HepG2 (cell line): ENCODE measurements around the gene FRMPD2. TPM values are rescaled to one million over a fixed set of nuclear protein-coding genes. Genes with fewer than 3 reads are reported as not detected.

Source experiments
- GFI1 ChIP-seq: sonication (generic); formaldehyde crosslinking; IDR thresholded peaks from 2 replicates; pipeline ENCODE4 v1.5.0; 2020; ENCODE audit warnings: missing genetic modification reagents, mild to moderate bottlenecking, borderline replicate concordance
- KMT2B ChIP-seq: IDR thresholded peaks from 2 replicates; pipeline ENCODE4 v1.6.1; 2016; ENCODE audit warnings: missing genetic modification reagents, missing compliant biosample characterization
- MYNN ChIP-seq: sonication (generic); formaldehyde crosslinking; IDR thresholded peaks from 2 replicates; pipeline ENCODE4 v1.4.0; 2020; ENCODE audit warnings: mild to moderate bottlenecking, low read depth, missing genetic modification reagents
- SP140L ChIP-seq: sonication (generic); formaldehyde crosslinking; IDR thresholded peaks from 2 replicates; pipeline ENCODE4 v1.4.0; 2020; ENCODE audit warnings: missing genetic modification reagents, borderline replicate concordance
- SRSF1 ChIP-seq: fragments of 200-400 bp; formaldehyde crosslinking; optimal IDR thresholded peaks from 2 replicates; pipeline ENCODE3; 2017; ENCODE audit warnings: mild to moderate bottlenecking, low read depth, low read length, moderate library complexity
- TCF7L2 ChIP-seq: IDR thresholded peaks from 2 replicates; pipeline ENCODE4 v1.6.1; 2011; ENCODE audit warnings: mild to moderate bottlenecking, low read depth, low read length, moderate library complexity
- TOE1 ChIP-seq: sonication (generic); formaldehyde crosslinking; IDR thresholded peaks from 2 replicates; pipeline ENCODE4 v1.4.0; 2020; ENCODE audit warnings: mild to moderate bottlenecking, missing genetic modification reagents
- ZBTB7A ChIP-seq: sonication (generic); formaldehyde crosslinking; IDR thresholded peaks from 2 replicates; pipeline ENCODE4 v1.8.0; 2022; ENCODE audit warnings: mild to moderate bottlenecking, missing genetic modification reagents
- ZNF430 ChIP-seq: sonication (generic); formaldehyde crosslinking; IDR thresholded peaks from 2 replicates; pipeline ENCODE4 v1.9.0; 2021; ENCODE audit warnings: mild to moderate bottlenecking, missing genetic modification reagents
- ZNF446 ChIP-seq: sonication (generic); formaldehyde crosslinking; IDR thresholded peaks from 2 replicates; pipeline ENCODE4 v1.5.0; 2020; ENCODE audit warnings: mild to moderate bottlenecking, missing genetic modification reagents
- ZNF510 ChIP-seq: sonication (generic); formaldehyde crosslinking; IDR thresholded peaks from 2 replicates; pipeline ENCODE4 v1.4.0; 2020; ENCODE audit warnings: low read depth, mild to moderate bottlenecking, missing genetic modification reagents
- ZNF605 ChIP-seq: sonication (generic); formaldehyde crosslinking; IDR thresholded peaks from 2 replicates; pipeline ENCODE4 v1.8.0; 2022; ENCODE audit warnings: mild to moderate bottlenecking, missing genetic modification reagents
- polyA plus RNA-seq, 8 experiments: library from polyadenylated mRNA; depleted of rRNA in 3 of 8; stranded (reverse) in 7 of 8; unstranded in 1 of 8; fragments of >200 nt; fragmentation: Illumina TruSeq in 4 of 8; extraction: Trizol in 4 of 8; gene quantifications; 2 replicates each; pipeline versions ENCODE4 v1.2.1 to v1.2.3, GENCODE V29; 2011 to 2016; ENCODE audit warnings: low read depth in 4 of 8, missing spikeins in 1 of 8, mixed read lengths in 1 of 8; ENCODE audit not compliant: insufficient read depth in 1 of 8
- total RNA-seq, 5 experiments: library from RNA; depleted of rRNA; stranded (reverse); fragments of >200 nt; fragmentation: Illumina TruSeq; extraction: Trizol; gene quantifications; 2 replicates each; pipeline ENCODE4 v1.2.3, GENCODE V29; 2016; ENCODE audit warnings: low read depth in 1 of 5
- TF ChIP-seq, protein P1 (sequence below): sonication (generic); formaldehyde crosslinking; IDR thresholded peaks from 2 replicates; pipeline ENCODE4 v1.4.0; 2020; ENCODE audit warnings: missing genetic modification reagents, low read depth, mild to moderate bottlenecking, borderline replicate concordance
- TF ChIP-seq, protein P2 (sequence below): IDR thresholded peaks from 2 replicates; pipeline ENCODE4 v1.6.1; 2018; ENCODE audit warnings: missing genetic modification reagents
- TF ChIP-seq, protein P3 (sequence below): sonication (generic); formaldehyde crosslinking; IDR thresholded peaks from 2 replicates; pipeline ENCODE4 v1.4.0; 2020; ENCODE audit warnings: mild to moderate bottlenecking, low read depth, missing genetic modification reagents
- TF ChIP-seq, protein P4 (sequence below): IDR thresholded peaks from 2 replicates; pipeline ENCODE4 v1.6.1; 2016
- TF ChIP-seq, protein P5 (sequence below): sonication (generic); formaldehyde crosslinking; IDR thresholded peaks from 2 replicates; pipeline ENCODE4 v1.5.1; 2020; ENCODE audit warnings: mild to moderate bottlenecking, missing genetic modification reagents
- TF ChIP-seq, protein P6 (sequence below): sonication (generic); formaldehyde crosslinking; IDR thresholded peaks from 2 replicates; pipeline ENCODE4 v1.4.0; 2020; ENCODE audit warnings: missing genetic modification reagents

FRMPD2 gene
- total and polyA plus RNA-seq, 2 of the 13 experiments (the other 11 are each of a cell fraction or from before 2014, with no cell fraction given): 0.45 to 1.3 TPM

DNA sequence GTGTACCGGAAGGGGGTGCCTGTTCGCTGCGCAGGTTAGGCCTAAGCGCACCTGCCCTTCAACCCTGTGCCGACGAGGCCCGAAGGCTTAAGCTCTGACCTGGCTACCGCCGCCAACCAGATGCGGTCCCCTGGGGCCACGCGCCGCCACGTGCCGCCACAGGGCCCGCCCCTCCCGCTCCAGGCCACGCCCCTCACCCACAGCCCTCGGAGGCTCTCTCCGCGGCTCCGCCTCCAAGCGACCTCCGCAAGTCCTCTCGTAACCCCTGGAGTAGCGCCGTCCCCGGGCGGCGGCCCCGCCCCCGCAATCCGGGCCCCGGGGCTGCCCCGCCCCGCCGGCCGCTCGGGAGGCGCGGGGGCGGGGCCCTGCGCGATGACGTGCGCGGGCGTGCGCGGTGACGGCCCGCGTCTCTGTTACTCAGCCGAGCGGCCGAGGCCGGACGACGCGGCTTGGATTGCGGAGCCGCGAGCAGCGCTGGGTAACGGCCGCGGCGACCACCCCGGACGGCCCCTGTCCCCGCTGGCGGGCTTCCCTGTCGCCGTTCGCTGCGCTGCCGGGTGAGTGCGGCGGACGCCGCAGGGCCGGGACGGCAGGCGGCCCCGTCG lies 31.9 kb upstream of the FRMPD2 start, which contains the start of gene MAPK8 (continued):
- TF ChIP-seq, protein P1, sequence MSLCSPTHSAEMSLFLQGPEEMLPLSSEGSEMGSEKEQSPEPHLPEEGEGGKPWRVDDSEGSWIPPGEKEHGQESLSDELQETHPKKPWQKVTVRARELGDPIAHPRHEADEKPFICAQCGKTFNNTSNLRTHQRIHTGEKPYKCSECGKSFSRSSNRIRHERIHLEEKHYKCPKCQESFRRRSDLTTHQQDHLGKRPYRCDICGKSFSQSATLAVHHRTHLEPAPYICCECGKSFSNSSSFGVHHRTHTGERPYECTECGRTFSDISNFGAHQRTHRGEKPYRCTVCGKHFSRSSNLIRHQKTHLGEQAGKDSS (CRISPR knock-in tag): peak; percentile 63; the same call in 1 of the 2 replicates
- TF ChIP-seq, protein P2, sequence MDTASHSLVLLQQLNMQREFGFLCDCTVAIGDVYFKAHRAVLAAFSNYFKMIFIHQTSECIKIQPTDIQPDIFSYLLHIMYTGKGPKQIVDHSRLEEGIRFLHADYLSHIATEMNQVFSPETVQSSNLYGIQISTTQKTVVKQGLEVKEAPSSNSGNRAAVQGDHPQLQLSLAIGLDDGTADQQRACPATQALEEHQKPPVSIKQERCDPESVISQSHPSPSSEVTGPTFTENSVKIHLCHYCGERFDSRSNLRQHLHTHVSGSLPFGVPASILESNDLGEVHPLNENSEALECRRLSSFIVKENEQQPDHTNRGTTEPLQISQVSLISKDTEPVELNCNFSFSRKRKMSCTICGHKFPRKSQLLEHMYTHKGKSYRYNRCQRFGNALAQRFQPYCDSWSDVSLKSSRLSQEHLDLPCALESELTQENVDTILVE (CRISPR knock-in tag): no peak
- peak; percentile 88; the same call in 1 of the 2 replicates for TF ChIP-seq ZNF430 (CRISPR knock-in tag)
- peak; percentile 96 for TF ChIP-seq ZNF605 (CRISPR knock-in tag)
- no peak; the same call in 1 of the 2 replicates for TF ChIP-seq ZBTB7A (CRISPR knock-in tag)
- peak; percentile 73; the same call in 1 of the 2 replicates for TF ChIP-seq ZNF446 (CRISPR knock-in tag)
- TF ChIP-seq SP140L: no peak
- TF ChIP-seq SRSF1: no peak
- TF ChIP-seq TOE1 (CRISPR knock-in tag): no peak
- TF ChIP-seq, protein P3, sequence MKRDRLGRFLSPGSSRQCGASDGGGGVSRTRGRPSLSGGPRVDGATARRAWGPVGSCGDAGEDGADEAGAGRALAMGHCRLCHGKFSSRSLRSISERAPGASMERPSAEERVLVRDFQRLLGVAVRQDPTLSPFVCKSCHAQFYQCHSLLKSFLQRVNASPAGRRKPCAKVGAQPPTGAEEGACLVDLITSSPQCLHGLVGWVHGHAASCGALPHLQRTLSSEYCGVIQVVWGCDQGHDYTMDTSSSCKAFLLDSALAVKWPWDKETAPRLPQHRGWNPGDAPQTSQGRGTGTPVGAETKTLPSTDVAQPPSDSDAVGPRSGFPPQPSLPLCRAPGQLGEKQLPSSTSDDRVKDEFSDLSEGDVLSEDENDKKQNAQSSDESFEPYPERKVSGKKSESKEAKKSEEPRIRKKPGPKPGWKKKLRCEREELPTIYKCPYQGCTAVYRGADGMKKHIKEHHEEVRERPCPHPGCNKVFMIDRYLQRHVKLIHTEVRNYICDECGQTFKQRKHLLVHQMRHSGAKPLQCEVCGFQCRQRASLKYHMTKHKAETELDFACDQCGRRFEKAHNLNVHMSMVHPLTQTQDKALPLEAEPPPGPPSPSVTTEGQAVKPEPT: 0 out of 2 replicates have a peak, but pooled peaks have one; percentile 60
- TF ChIP-seq, protein P4, sequence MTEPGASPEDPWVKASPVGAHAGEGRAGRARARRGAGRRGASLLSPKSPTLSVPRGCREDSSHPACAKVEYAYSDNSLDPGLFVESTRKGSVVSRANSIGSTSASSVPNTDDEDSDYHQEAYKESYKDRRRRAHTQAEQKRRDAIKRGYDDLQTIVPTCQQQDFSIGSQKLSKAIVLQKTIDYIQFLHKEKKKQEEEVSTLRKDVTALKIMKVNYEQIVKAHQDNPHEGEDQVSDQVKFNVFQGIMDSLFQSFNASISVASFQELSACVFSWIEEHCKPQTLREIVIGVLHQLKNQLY (CRISPR knock-in tag): peak; percentile 69
- TF ChIP-seq, protein P5, sequence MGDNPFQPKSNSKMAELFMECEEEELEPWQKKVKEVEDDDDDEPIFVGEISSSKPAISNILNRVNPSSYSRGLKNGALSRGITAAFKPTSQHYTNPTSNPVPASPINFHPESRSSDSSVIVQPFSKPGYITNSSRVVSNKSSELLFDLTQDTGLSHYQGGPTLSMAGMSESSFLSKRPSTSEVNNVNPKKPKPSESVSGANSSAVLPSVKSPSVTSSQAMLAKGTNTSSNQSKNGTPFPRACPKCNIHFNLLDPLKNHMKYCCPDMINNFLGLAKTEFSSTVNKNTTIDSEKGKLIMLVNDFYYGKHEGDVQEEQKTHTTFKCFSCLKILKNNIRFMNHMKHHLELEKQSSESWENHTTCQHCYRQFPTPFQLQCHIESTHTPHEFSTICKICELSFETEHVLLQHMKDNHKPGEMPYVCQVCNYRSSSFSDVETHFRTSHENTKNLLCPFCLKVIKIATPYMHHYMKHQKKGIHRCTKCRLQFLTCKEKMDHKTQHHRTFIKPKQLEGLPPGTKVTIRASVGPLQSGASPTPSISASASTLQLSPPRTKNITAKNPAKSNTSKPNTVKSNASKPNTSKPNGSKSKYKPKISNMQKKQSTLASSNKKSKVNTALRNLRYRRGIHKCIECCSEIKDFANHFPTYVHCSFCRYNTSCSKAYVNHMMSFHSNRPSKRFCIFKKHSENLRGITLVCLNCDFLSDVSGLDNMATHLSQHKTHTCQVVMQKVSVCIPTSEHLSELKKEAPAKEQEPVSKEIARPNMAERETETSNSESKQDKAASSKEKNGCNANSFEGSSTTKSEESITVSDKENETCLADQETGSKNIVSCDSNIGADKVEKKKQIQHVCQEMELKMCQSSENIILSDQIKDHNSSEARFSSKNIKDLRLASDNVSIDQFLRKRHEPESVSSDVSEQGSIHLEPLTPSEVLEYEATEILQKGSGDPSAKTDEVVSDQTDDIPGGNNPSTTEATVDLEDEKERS: peak; percentile 66; the same call in 1 of the 2 replicates
- no peak for TF ChIP-seq TCF7L2
- no peak for TF ChIP-seq GFI1 (CRISPR knock-in tag)
- TF ChIP-seq, protein P6, sequence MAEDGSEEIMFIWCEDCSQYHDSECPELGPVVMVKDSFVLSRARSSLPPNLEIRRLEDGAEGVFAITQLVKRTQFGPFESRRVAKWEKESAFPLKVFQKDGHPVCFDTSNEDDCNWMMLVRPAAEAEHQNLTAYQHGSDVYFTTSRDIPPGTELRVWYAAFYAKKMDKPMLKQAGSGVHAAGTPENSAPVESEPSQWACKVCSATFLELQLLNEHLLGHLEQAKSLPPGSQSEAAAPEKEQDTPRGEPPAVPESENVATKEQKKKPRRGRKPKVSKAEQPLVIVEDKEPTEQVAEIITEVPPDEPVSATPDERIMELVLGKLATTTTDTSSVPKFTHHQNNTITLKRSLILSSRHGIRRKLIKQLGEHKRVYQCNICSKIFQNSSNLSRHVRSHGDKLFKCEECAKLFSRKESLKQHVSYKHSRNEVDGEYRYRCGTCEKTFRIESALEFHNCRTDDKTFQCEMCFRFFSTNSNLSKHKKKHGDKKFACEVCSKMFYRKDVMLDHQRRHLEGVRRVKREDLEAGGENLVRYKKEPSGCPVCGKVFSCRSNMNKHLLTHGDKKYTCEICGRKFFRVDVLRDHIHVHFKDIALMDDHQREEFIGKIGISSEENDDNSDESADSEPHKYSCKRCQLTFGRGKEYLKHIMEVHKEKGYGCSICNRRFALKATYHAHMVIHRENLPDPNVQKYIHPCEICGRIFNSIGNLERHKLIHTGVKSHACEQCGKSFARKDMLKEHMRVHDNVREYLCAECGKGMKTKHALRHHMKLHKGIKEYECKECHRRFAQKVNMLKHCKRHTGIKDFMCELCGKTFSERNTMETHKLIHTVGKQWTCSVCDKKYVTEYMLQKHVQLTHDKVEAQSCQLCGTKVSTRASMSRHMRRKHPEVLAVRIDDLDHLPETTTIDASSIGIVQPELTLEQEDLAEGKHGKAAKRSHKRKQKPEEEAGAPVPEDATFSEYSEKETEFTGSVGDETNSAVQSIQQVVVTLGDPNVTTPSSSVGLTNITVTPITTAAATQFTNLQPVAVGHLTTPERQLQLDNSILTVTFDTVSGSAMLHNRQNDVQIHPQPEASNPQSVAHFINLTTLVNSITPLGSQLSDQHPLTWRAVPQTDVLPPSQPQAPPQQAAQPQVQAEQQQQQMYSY: no peak
- no peak for TF ChIP-seq MYNN (CRISPR knock-in tag)
- 0 out of 2 replicates have a peak, but pooled peaks have one; percentile 41 for TF ChIP-seq KMT2B (CRISPR knock-in tag)
- 0 out of 2 replicates have a peak, but pooled peaks have one; percentile 78 for TF ChIP-seq ZNF510
